A673 (cell line): ENCODE data around the gene BACH2. TPM values are rescaled to one million over a fixed set of nuclear protein-coding genes. Genes with fewer than 3 reads are reported as not detected.

Source experiments
- BruUV-seq: library from RNA; stranded (reverse); fragments of 400-500 nt; replicated peaks from 2 replicates; lab custom pipeline; 2021; lab: Mats Ljungman, UMichigan
- CTCF ChIA-PET: fragments of 300-600 bp; sonication (Branson Sonifier 250); formaldehyde crosslinking; loops from one replicate; lab custom pipeline; 2022; ENCODE audit warnings: antibody characterized with exemption; lab: Charles Lee
- POLR2A ChIA-PET: fragments of 300-600 bp; sonication (Branson Sonifier 250); formaldehyde crosslinking; loops from one replicate; lab custom pipeline; 2022; ENCODE audit warnings: antibody characterized with exemption; ENCODE audit not compliant: low non-redundant PET; lab: Charles Lee
- DNase-seq: peaks from one replicate; pipeline ENCODE4 v3.0.0-alpha.2; 2015; ENCODE audit warnings: low spot score
- H3K27ac ChIP-seq: fragments of 200-600 bp; sonication (generic); 2 replicates; pipeline ENCODE4 v1.5.1; 2016; ENCODE audit warnings: mixed run types, low read depth, mild to moderate bottlenecking, mixed read lengths, antibody characterized with exemption, low read length; ENCODE audit not compliant: poor library complexity, severe bottlenecking
- H3K27me3 ChIP-seq: fragments of 200-600 bp; sonication (generic); replicated peaks from 2 replicates; pipeline ENCODE4 v1.6.1; 2017; ENCODE audit warnings: mixed run types, low read depth, mild to moderate bottlenecking, mixed read lengths, antibody characterized with exemption, low read length; ENCODE audit not compliant: insufficient read depth, poor library complexity
- H3K36me3 ChIP-seq: fragments of 200-600 bp; sonication (generic); 2 replicates; pipeline ENCODE4 v1.6.1; 2016; ENCODE audit warnings: mixed run types, mild to moderate bottlenecking, mixed read lengths, antibody characterized with exemption, low read length; ENCODE audit not compliant: insufficient read depth, poor library complexity, severe bottlenecking
- H3K4me1 ChIP-seq: fragments of 200-600 bp; sonication (generic); 2 replicates; pipeline ENCODE4 v1.6.1; 2017; ENCODE audit warnings: mixed run types, mild to moderate bottlenecking, mixed read lengths, antibody characterized with exemption, low read length; ENCODE audit not compliant: insufficient read depth, poor library complexity, severe bottlenecking
- H3K4me3 ChIP-seq: fragments of 200-600 bp; sonication (generic); 2 replicates; pipeline ENCODE4 v1.5.1; 2016; ENCODE audit warnings: low read depth, mixed run types, mild to moderate bottlenecking, mixed read lengths, low read length; ENCODE audit not compliant: poor library complexity, severe bottlenecking
- H3K9me3 ChIP-seq: fragments of 200-600 bp; sonication (generic); 2 replicates; pipeline ENCODE4 v1.6.1; 2016; ENCODE audit warnings: mixed run types, low read depth, mild to moderate bottlenecking, mixed read lengths, antibody characterized with exemption, low read length; ENCODE audit not compliant: poor library complexity, severe bottlenecking
- CTCF ChIP-seq: fragments of 300-800, 200-600 bp; sonication (generic); conservative IDR thresholded peaks from 2 replicates; pipeline ENCODE4 v1.5.1; 2017; ENCODE audit warnings: low read depth, mild to moderate bottlenecking, antibody characterized with exemption, low read length, moderate library complexity, mixed read lengths
- EZH2 ChIP-seq: fragments of 200-600 bp; sonication (generic); IDR thresholded peaks from 2 replicates; pipeline ENCODE4 v1.6.1; 2017; ENCODE audit warnings: borderline replicate concordance, low read depth, mild to moderate bottlenecking, mixed read lengths, antibody characterized with exemption, low read length; ENCODE audit not compliant: poor library complexity, severe bottlenecking
- intact Hi-C: fragments of 100-400 bp; cut with micrococcal nuclease; formaldehyde crosslinking; loops from one replicate; pipeline ENCODE4 v1.10.0; 2022; ENCODE audit not compliant: unreplicated experiment
- total RNA-seq: library from RNA; stranded (reverse); gene quantifications from 2 replicates; pipeline ENCODE4 v1.2.3, GENCODE V29; 2021

The BACH2 gene
- total RNA-seq, 1 experiment from 2014 or later: 0.37 TPM

- no peak overlapping the region for H3K4me3 ChIP-seq
- TF ChIP-seq CTCF (no peak), EZH2 (no peak)
- H3K4me1 ChIP-seq: no peaks in the 10 kb centered on the region
- no TSS peak for BruUV-seq
- H3K27me3 ChIP-seq: no peaks in the 10 kb centered on the region
- no peak overlapping the region for H3K27ac ChIP-seq
- H3K9me3 ChIP-seq: no peaks in the 10 kb centered on the region
- ChIA-PET POLR2A (no interaction called here), CTCF (no interaction called here)
- no peaks in the 10 kb centered on the region for H3K36me3 ChIP-seq
- no peak for DNase-seq
- intact Hi-C loops: no loop called here
Observed at GRCh38 chr6:89924231-89924630, 372.4 kb downstream of the BACH2 start.

- no peak for DNase-seq
- no TSS peak for BruUV-seq
- no peak overlapping the region for H3K27ac ChIP-seq
- CTCF ChIA-PET: no interaction called here
- H3K36me3 ChIP-seq: no peaks in the 10 kb centered on the region
- no peaks in the 10 kb centered on the region for H3K4me1 ChIP-seq
- TF ChIP-seq CTCF (no peak), EZH2 (no peak)
- intact Hi-C loops: no loop called here
- H3K27me3 ChIP-seq: no peaks in the 10 kb centered on the region
- no peak overlapping the region for H3K4me3 ChIP-seq
- POLR2A ChIA-PET: no interaction called here
- H3K9me3 ChIP-seq: no peaks in the 10 kb centered on the region
Observed at GRCh38 chr6:89921691-89922090, 375.0 kb downstream of the BACH2 start.

- no peaks in the 10 kb centered on the region for H3K4me1 ChIP-seq
- no peaks in the 10 kb centered on the region for H3K36me3 ChIP-seq
- no peak overlapping the region for H3K4me3 ChIP-seq
- CTCF ChIA-PET: interaction anchor here (0.6 kb wide), 1 partner anchor 375 kb away, joined by 7 read pairs; no protein-coding TSS in a partner anchor
- BruUV-seq: no TSS peak
- no peak for DNase-seq
- H3K27me3 ChIP-seq: no peaks in the 10 kb centered on the region
- TF ChIP-seq EZH2 (no peak), CTCF (no peak)
- no peak overlapping the region for H3K27ac ChIP-seq
- POLR2A ChIA-PET: no interaction called here
- intact Hi-C loops: no loop called here
- H3K9me3 ChIP-seq: no peaks in the 10 kb centered on the region
Observed at GRCh38 chr6:89921197-89921596, 375.4 kb downstream of the BACH2 start.
